Ovary (tissue), 3 donors: ENCODE results near the gene COP1.

Experiments used
- CTCF ChIP-seq, 3 donors: fragments of 450-650 bp in 2 of 3; fragments of 200-600 bp in 1 of 3; IDR thresholded peaks; one replicate each; pipeline versions ENCODE4 v1.5.1 to v1.8.0; 2016 to 2022; ENCODE audit warnings: antibody characterized with exemption in 3 of 3, mild to moderate bottlenecking in 1 of 3
- EP300 ChIP-seq: sonication (generic); formaldehyde crosslinking; IDR thresholded peaks from one replicate; pipeline ENCODE4 v1.6.1; 2017; ENCODE audit warnings: antibody characterized with exemption
- POLR2A ChIP-seq: fragments of 450-650 bp; IDR thresholded peaks from one replicate; pipeline ENCODE4 v1.6.1; 2017; ENCODE audit warnings: antibody characterized with exemption, mild to moderate bottlenecking, moderate library complexity
- donor health status: DM: no; HTN: no; CAD: no.

GRCh38 chr1:176009951-176010350, 197.1 kb downstream of the COP1 start:
- no peak for TF ChIP-seq CTCF (IDR thresholded peaks at IDR 0.05)
- no peak for TF ChIP-seq POLR2A
- no peak for TF ChIP-seq EP300
